ENCODE data around the gene KLHL8.

The KLHL8 gene

GRCh38 chr4:87213421-87214075 lies 6.9 kb downstream of the KLHL8 start:
- Mint-ChIP-seq H3K27ac (no peak overlapping the region), H3K4me1 (peaks cover 25% of the 10 kb centered on the region), H3K9me3 (no peaks in the 10 kb centered on the region), H3K36me3 (ENCODE audit: low read depth) (peaks cover 3% of the 10 kb centered on the region), H3K4me3 (no peak overlapping the region), H3K27me3 (no peaks in the 10 kb centered on the region)
- ATAC-seq = no peak
- no peak for DNase-seq

- Mint-ChIP-seq H3K27ac (no peak overlapping the region), H3K36me3 (ENCODE audit: low read depth) (peaks cover 11% of the 10 kb centered on the region), H3K9me3 (no peaks in the 10 kb centered on the region), H3K4me1 (peaks cover 13% of the 10 kb centered on the region), H3K4me3 (no peak overlapping the region), H3K27me3 (no peaks in the 10 kb centered on the region)
- DNase-seq (no peak), ATAC-seq (no peak)
Measured at GRCh38 chr4:87211249-87211952, 9.0 kb downstream of the KLHL8 start.

GRCh38 chr4:87209696-87210095 lies 10.7 kb downstream of the KLHL8 start:
- peak; percentile 15 for DNase-seq
- Mint-ChIP-seq H3K27me3 (no peaks in the 10 kb centered on the region), H3K27ac (no peak overlapping the region), H3K36me3 (ENCODE audit: low read depth) (peaks cover 14% of the 10 kb centered on the region), H3K4me1 (peaks cover 13% of the 10 kb centered on the region), H3K9me3 (peaks cover 4% of the 10 kb centered on the region), H3K4me3 (peak overlapping the region; percentile 21)
- peak; percentile 68 for ATAC-seq

GRCh38 chr4:87209182-87209581 lies 11.2 kb downstream of the KLHL8 start:
- H3K36me3 Mint-ChIP-seq (ENCODE audit: low read depth) = peaks cover 14% of the 10 kb centered on the region
- H3K4me1 Mint-ChIP-seq = peaks cover 13% of the 10 kb centered on the region
- H3K27ac Mint-ChIP-seq = peak overlapping the region; percentile 39
- DNase-seq (no peak), ATAC-seq (no peak)
- H3K4me3 Mint-ChIP-seq = no peak overlapping the region
- no peaks in the 10 kb centered on the region for H3K27me3 Mint-ChIP-seq
- H3K9me3 Mint-ChIP-seq = peaks cover 4% of the 10 kb centered on the region

- no peak for DNase-seq
- no peak for ATAC-seq
- H3K36me3 Mint-ChIP-seq (ENCODE audit: low read depth) = peaks cover 24% of the 10 kb centered on the region
Measured at GRCh38 chr4:87204559-87204958, 15.9 kb downstream of the KLHL8 start.

GRCh38 chr4:87196927-87197326 lies 23.5 kb downstream of the KLHL8 start:
- DNase-seq = no peak
- no peak for ATAC-seq
- no peaks in the 10 kb centered on the region for H3K9me3 Mint-ChIP-seq
- H3K36me3 Mint-ChIP-seq (ENCODE audit: low read depth) = peaks cover 10% of the 10 kb centered on the region
- peaks cover 22% of the 10 kb centered on the region for H3K4me1 Mint-ChIP-seq
- H3K27me3 Mint-ChIP-seq = no peaks in the 10 kb centered on the region
- no peak overlapping the region for H3K27ac Mint-ChIP-seq
- H3K4me3 Mint-ChIP-seq = no peak overlapping the region

More at GRCh38 chr4:87204559-87204958, 15.9 kb downstream of the KLHL8 start:
- H3K27me3 Mint-ChIP-seq = no peaks in the 10 kb centered on the region
- H3K9me3 Mint-ChIP-seq = peaks cover 14% of the 10 kb centered on the region
- peaks cover 12% of the 10 kb centered on the region for H3K4me1 Mint-ChIP-seq
- H3K27ac Mint-ChIP-seq = no peak overlapping the region
- no peak overlapping the region for H3K4me3 Mint-ChIP-seq

GRCh38 chr4:87196146-87196545 lies 24.3 kb downstream of the KLHL8 start:
- no peak for DNase-seq
- ATAC-seq = no peak
- Mint-ChIP-seq H3K36me3 (ENCODE audit: low read depth) (peaks cover 12% of the 10 kb centered on the region), H3K4me1 (peaks cover 22% of the 10 kb centered on the region), H3K27ac (no peak overlapping the region), H3K9me3 (no peaks in the 10 kb centered on the region), H3K27me3 (no peaks in the 10 kb centered on the region), H3K4me3 (no peak overlapping the region)

- H3K27ac Mint-ChIP-seq = no peak overlapping the region
- ATAC-seq (no peak), DNase-seq (no peak)
- peaks cover 20% of the 10 kb centered on the region for H3K4me1 Mint-ChIP-seq
- H3K36me3 Mint-ChIP-seq (ENCODE audit: low read depth) = peaks cover 10% of the 10 kb centered on the region
- no peaks in the 10 kb centered on the region for H3K9me3 Mint-ChIP-seq
- H3K4me3 Mint-ChIP-seq = no peak overlapping the region
- H3K27me3 Mint-ChIP-seq = no peaks in the 10 kb centered on the region
Measured at GRCh38 chr4:87193958-87194675, 26.3 kb downstream of the KLHL8 start.

- ATAC-seq (no peak), DNase-seq (no peak)
- Mint-ChIP-seq H3K4me1 (peaks cover 9% of the 10 kb centered on the region), H3K27me3 (no peaks in the 10 kb centered on the region), H3K4me3 (no peak overlapping the region), H3K9me3 (no peaks in the 10 kb centered on the region), H3K27ac (no peak overlapping the region), H3K36me3 (ENCODE audit: low read depth) (peaks cover 10% of the 10 kb centered on the region)
Measured at GRCh38 chr4:87192145-87192919, 28.1 kb downstream of the KLHL8 start.

GRCh38 chr4:87188932-87189331 lies 31.5 kb downstream of the KLHL8 start:
- DNase-seq = no peak
- Mint-ChIP-seq H3K9me3 (no peaks in the 10 kb centered on the region), H3K27me3 (no peaks in the 10 kb centered on the region), H3K27ac (no peak overlapping the region), H3K36me3 (ENCODE audit: low read depth) (peaks cover 5% of the 10 kb centered on the region), H3K4me1 (no peaks in the 10 kb centered on the region), H3K4me3 (no peak overlapping the region)
- ATAC-seq = no peak

GRCh38 chr4:87188048-87188447 lies 32.4 kb downstream of the KLHL8 start:
- H3K27ac Mint-ChIP-seq = no peak overlapping the region
- H3K4me3 Mint-ChIP-seq = no peak overlapping the region
- ATAC-seq = no peak
- H3K27me3 Mint-ChIP-seq = no peaks in the 10 kb centered on the region
- no peaks in the 10 kb centered on the region for H3K9me3 Mint-ChIP-seq
- no peaks in the 10 kb centered on the region for H3K4me1 Mint-ChIP-seq
- no peak for DNase-seq
- peaks cover 5% of the 10 kb centered on the region for H3K36me3 Mint-ChIP-seq (ENCODE audit: low read depth)

- no peaks in the 10 kb centered on the region for H3K4me1 Mint-ChIP-seq
- no peak for DNase-seq
- no peak overlapping the region for H3K4me3 Mint-ChIP-seq
- no peak overlapping the region for H3K27ac Mint-ChIP-seq
- no peak for ATAC-seq
- peaks cover 6% of the 10 kb centered on the region for H3K36me3 Mint-ChIP-seq (ENCODE audit: low read depth)
- H3K27me3 Mint-ChIP-seq = no peaks in the 10 kb centered on the region
- no peaks in the 10 kb centered on the region for H3K9me3 Mint-ChIP-seq
Measured at GRCh38 chr4:87185146-87185870, 35.1 kb downstream of the KLHL8 start.

- ATAC-seq = no peak
- H3K9me3 Mint-ChIP-seq = no peaks in the 10 kb centered on the region
- no peak overlapping the region for H3K27ac Mint-ChIP-seq
- H3K27me3 Mint-ChIP-seq = no peaks in the 10 kb centered on the region
- no peak overlapping the region for H3K4me3 Mint-ChIP-seq
- H3K36me3 Mint-ChIP-seq (ENCODE audit: low read depth) = peaks cover 15% of the 10 kb centered on the region
- H3K4me1 Mint-ChIP-seq = no peaks in the 10 kb centered on the region
- no peak for DNase-seq
Measured at GRCh38 chr4:87180767-87181166, 39.7 kb downstream of the KLHL8 start.

- H3K27me3 Mint-ChIP-seq = no peaks in the 10 kb centered on the region
- DNase-seq (no peak), ATAC-seq (no peak)
- H3K36me3 Mint-ChIP-seq (ENCODE audit: low read depth) = peaks cover 18% of the 10 kb centered on the region
- no peaks in the 10 kb centered on the region for H3K9me3 Mint-ChIP-seq
- H3K4me1 Mint-ChIP-seq = no peaks in the 10 kb centered on the region
- H3K4me3 Mint-ChIP-seq = no peak overlapping the region
- peak overlapping the region; percentile 37 for H3K27ac Mint-ChIP-seq
Measured at GRCh38 chr4:87179751-87180150, 40.7 kb downstream of the KLHL8 start.

Data from activated naive CD8-positive, alpha-beta T cell treated with anti-CD3 and anti-CD28 coated beads, Interleukin-2, amount 50 U/mL, for 24 hours (primary cell).